Heart left ventricle (tissue), 13 donors: ENCODE measurements around the gene CD300LB.

Source experiments
- POLR2A ChIP-seq, 2 donors: fragments of 450-650 bp; IDR thresholded peaks; one replicate each; pipeline ENCODE4 v1.6.1; 2017; ENCODE audit warnings: antibody characterized with exemption in 2 of 2, mild to moderate bottlenecking in 2 of 2, moderate library complexity in 2 of 2
- TF ChIP-seq, protein P1 (sequence below), 12 donors: fragments of 200-600 bp; sonication (generic) in 4 of 12; IDR thresholded peaks; one replicate each; pipeline versions ENCODE4 v1.5.0 to v1.8.0; 2018 to 2022; ENCODE audit warnings: antibody characterized with exemption in 12 of 12, mild to moderate bottlenecking in 5 of 12
- donor health status: ischemic (EF 13 %, LVEDD 7.1; RV severe dilation, severe dysfunction).
- donor health status: DM: no; HTN: yes; CAD: no.
- donor health status: DM: no; HTN: no; CAD: no.
- donor health status: ischemic (EF 25% LVEDD 6.9; RV normal size, moderate dysfunction).
- donor health status: ischemic (EF 25% LVEDD 5.7; RV mildly dilated, moderate dysfunction).
- donor health status: ischemic (EF 35%, LVEDD 5.7; RV mildly dilated, moderate dysfunction).
- donor health status: nonischemic (EF 11% LVEDD 7.7; RV severe dilation, severe dysfunction).
- donor health status: DM: yes; HTN: yes; CAD: no.
- donor health status: PGD.
- donor health status: ischemic (EF 29% LVEDD 5.4; RV normal size, mild dysfunction).
- donor health status: nonischemic (EF 23%, LVEDD 6.1; RV moderate dilation, normal function).

DNA sequence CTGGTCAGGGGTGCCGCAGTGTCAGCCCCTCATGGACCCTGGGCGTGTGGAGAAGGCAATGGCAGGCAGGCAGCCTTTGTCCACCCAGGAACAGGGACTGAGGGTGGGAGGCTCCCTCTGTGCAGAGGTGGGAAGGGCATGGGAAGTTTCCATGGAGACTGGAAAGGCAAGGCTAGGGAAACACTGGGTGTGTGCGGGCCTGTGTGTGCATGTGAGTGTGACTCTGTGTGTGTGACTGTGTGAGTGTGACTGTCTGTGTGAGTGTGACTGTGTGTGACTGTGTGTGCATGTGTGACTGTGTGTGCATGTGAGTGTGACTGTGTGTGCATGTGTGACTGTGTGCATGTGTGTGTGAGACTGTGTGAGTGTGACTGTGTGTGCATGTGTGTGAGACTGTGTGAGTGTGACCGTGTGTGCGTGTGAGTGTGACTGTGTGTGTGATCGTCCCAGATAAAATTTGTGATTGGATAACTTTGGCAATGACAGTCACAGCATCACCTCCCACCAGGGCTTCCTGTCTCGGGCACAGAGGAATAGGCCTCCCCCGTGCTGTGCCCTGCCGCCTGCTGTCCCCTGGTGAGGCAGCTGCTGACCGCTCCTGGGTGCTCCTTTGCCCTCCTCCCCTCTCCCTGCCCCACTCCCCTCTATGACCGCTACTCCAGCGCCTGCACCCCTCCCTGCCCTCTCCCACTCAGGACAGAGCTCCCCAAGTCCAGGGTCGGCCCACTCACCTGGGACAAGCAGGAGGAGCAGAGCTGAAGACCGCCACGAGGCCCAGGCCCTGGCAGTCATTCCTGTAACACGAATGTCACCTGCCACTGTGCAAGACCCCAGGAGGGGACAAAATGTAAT lies 13.9 kb upstream of the CD300LB start:
- TF ChIP-seq POLR2A (IDR thresholded peaks at IDR 0.05): no peak
- TF ChIP-seq, protein P1, sequence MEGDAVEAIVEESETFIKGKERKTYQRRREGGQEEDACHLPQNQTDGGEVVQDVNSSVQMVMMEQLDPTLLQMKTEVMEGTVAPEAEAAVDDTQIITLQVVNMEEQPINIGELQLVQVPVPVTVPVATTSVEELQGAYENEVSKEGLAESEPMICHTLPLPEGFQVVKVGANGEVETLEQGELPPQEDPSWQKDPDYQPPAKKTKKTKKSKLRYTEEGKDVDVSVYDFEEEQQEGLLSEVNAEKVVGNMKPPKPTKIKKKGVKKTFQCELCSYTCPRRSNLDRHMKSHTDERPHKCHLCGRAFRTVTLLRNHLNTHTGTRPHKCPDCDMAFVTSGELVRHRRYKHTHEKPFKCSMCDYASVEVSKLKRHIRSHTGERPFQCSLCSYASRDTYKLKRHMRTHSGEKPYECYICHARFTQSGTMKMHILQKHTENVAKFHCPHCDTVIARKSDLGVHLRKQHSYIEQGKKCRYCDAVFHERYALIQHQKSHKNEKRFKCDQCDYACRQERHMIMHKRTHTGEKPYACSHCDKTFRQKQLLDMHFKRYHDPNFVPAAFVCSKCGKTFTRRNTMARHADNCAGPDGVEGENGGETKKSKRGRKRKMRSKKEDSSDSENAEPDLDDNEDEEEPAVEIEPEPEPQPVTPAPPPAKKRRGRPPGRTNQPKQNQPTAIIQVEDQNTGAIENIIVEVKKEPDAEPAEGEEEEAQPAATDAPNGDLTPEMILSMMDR (IDR thresholded peaks at IDR 0.05): no peak
